DOHH2 (cell line): ENCODE data around the gene GIMAP7.
"Not testable (repeated sequence)": the region's sequence is repeated elsewhere in the genome, so short reads cannot be mapped to it uniquely, and the experiment has no call there.

Experiments used
- H3F3A ChIP-seq: fragments of 200-600 bp; sonication (generic), shearing (Covaris generic); 2 replicates; pipeline ENCODE4 v1.6.0; 2016; ENCODE audit warnings: antibody characterized with exemption, mild to moderate bottlenecking; ENCODE audit not compliant: control insufficient read depth, insufficient read depth
- H3K27ac ChIP-seq: fragments of 200-600 bp; sonication (generic); 2 replicates; pipeline ENCODE4 v1.5.1; 2014; ENCODE audit warnings: low read depth, mild to moderate bottlenecking, low read length, moderate library complexity
- H3K27me3 ChIP-seq: fragments of 200-600 bp; sonication (generic); 2 replicates; pipeline ENCODE4 v1.6.1; 2014; ENCODE audit warnings: mild to moderate bottlenecking, low read length, mixed read lengths; ENCODE audit not compliant: control insufficient read depth
- H3K36me3 ChIP-seq: fragments of 200-600 bp; sonication (generic); 2 replicates; pipeline ENCODE4 v1.6.1; 2014; ENCODE audit warnings: mild to moderate bottlenecking, low read length, moderate library complexity, mixed read lengths; ENCODE audit not compliant: control insufficient read depth
- H3K4me1 ChIP-seq: fragments of 200-600 bp; sonication (generic); 2 replicates; pipeline ENCODE4 v1.6.1; 2014; ENCODE audit warnings: mild to moderate bottlenecking, low read length, mixed read lengths; ENCODE audit not compliant: control insufficient read depth
- H3K4me2 ChIP-seq: fragments of 200-600 bp; sonication (generic); 2 replicates; pipeline ENCODE4 v1.6.0; 2014; ENCODE audit warnings: mild to moderate bottlenecking, low read length, moderate library complexity
- H3K4me3 ChIP-seq: fragments of 200-600 bp; sonication (generic); 2 replicates; pipeline ENCODE4 v1.5.1; 2014; ENCODE audit warnings: mild to moderate bottlenecking, low read length, mixed read lengths
- H3K79me2 ChIP-seq: fragments of 200-600 bp; sonication (generic); 2 replicates; pipeline ENCODE4 v1.6.1; 2014; ENCODE audit warnings: mild to moderate bottlenecking, low read length, mixed read lengths; ENCODE audit not compliant: control insufficient read depth
- H3K9me2 ChIP-seq: fragments of 200-600 bp; sonication (generic); replicated peaks from 2 replicates; pipeline ENCODE4 v1.6.1; 2014; ENCODE audit warnings: mild to moderate bottlenecking, low read length, mixed read lengths; ENCODE audit not compliant: control insufficient read depth
- H3K9me3 ChIP-seq: fragments of 200-600 bp; sonication (generic); 2 replicates; pipeline ENCODE4 v1.6.1; 2014; ENCODE audit warnings: antibody characterized with exemption, low read length, mixed read lengths; ENCODE audit not compliant: control insufficient read depth, insufficient read depth
- H4K20me1 ChIP-seq: fragments of 200-600 bp; sonication (generic); 2 replicates; pipeline ENCODE4 v1.6.0; 2014; ENCODE audit warnings: low read depth, mild to moderate bottlenecking, antibody characterized with exemption, low read length, moderate library complexity; ENCODE audit not compliant: control insufficient read depth, insufficient read depth
- EZH2phosphoT487 ChIP-seq: fragments of 200-600 bp; sonication (generic); IDR thresholded peaks from 2 replicates; pipeline ENCODE4 v1.6.1; 2017; ENCODE audit warnings: borderline replicate concordance, mild to moderate bottlenecking, antibody characterized with exemption, low read length, moderate library complexity, mixed read lengths
- TF ChIP-seq, protein P1 (sequence below): fragments of 200-600 bp; sonication (generic); IDR thresholded peaks from one replicate; pipeline ENCODE4 v1.5.1; 2014; ENCODE audit warnings: antibody characterized with exemption, mild to moderate bottlenecking, low read depth, low read length; ENCODE audit not compliant: poor library complexity, severe bottlenecking

GIMAP7 gene

DNA sequence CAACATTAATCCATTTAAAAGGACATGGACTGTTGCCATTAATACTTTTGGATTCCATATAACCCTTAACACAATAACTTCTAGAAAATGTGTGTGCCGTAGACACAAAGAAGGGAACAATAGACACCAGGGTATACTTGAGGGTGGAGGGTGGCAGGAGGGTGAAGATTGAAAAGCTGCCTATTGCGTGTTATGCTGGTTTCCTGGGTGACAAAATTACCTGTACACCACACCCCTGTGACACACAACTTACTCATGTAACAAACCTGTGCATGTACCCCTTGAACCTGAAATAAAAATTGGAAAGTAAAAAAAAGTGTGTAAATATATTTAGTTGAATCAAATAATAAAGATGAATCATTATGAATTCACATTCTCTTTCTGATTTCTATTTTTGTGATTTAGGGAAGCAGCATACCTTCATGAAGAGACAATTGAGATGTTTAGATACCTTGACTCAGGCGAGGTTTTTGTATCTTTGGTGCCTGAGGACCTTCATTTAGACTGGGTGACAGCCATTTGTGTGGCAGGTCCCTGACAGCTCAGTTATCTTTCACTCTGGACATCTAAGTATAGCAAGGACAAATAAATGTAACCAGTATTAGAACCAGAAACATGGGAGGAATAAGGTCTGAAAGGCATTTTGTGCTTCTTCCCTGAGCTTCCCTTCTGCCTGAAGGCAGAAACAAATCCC, 35.5 kb upstream of the GIMAP7 start:
- no peaks in the 10 kb centered on the region for H3K9me3 ChIP-seq
- peaks cover 14% of the 10 kb centered on the region for H3K27me3 ChIP-seq
- H3K4me1 ChIP-seq, result no peaks in the 10 kb centered on the region
- no peaks in the 10 kb centered on the region for H3K36me3 ChIP-seq
- H3K9me2 ChIP-seq, result no peaks in the 10 kb centered on the region
- H3K4me2 ChIP-seq, result no peak overlapping the region
- H3K4me3 ChIP-seq, result no peak overlapping the region
- no peaks in the 10 kb centered on the region for H3K79me2 ChIP-seq
- H4K20me1 ChIP-seq, result no peaks in the 10 kb centered on the region
- TF ChIP-seq, protein P1, sequence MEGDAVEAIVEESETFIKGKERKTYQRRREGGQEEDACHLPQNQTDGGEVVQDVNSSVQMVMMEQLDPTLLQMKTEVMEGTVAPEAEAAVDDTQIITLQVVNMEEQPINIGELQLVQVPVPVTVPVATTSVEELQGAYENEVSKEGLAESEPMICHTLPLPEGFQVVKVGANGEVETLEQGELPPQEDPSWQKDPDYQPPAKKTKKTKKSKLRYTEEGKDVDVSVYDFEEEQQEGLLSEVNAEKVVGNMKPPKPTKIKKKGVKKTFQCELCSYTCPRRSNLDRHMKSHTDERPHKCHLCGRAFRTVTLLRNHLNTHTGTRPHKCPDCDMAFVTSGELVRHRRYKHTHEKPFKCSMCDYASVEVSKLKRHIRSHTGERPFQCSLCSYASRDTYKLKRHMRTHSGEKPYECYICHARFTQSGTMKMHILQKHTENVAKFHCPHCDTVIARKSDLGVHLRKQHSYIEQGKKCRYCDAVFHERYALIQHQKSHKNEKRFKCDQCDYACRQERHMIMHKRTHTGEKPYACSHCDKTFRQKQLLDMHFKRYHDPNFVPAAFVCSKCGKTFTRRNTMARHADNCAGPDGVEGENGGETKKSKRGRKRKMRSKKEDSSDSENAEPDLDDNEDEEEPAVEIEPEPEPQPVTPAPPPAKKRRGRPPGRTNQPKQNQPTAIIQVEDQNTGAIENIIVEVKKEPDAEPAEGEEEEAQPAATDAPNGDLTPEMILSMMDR, result no peak
- TF ChIP-seq EZH2phosphoT487, result no peak
- H3F3A ChIP-seq, result no peaks in the 10 kb centered on the region
- H3K27ac ChIP-seq, result no peak overlapping the region

DNA sequence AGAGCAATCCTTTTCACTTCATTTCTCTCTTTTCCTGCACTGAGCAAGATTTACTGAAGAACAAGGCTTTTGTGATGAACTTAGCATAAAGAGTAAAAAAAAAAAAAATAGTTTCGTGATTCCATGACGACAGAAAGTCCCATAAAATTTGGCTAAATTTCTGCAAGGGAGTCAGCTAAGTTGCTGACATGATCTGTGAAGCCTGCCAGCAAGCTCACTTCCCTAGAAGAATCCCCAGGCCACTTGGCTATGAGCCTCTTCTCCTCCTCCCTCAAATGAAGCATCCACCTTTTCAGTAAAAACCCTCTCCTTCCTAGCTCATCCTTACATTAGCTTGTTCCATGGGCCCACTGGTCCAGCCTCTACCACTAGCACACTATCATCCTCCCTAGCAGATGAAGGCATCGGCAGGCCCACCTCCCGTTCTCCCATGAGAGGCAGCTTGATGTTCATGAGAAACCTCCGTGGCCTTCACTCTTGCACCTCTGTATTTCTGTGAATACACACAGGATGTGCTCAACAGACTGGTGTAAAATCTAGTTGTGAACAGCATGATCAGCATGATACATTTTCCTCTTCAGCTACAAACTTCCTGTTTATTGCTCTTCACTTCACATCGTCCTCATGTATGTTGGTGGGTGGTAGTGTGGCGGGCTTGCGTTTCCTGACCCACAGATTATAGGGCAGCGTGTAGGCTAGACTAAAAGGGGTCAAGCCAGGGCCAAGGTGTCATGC, 33.3 kb upstream of the GIMAP7 start:
- Histone ChIP-seq H3K27me3 (peaks cover 9% of the 10 kb centered on the region), H3K27ac (no peak overlapping the region), H3K79me2 (no peaks in the 10 kb centered on the region), H3K36me3 (no peaks in the 10 kb centered on the region), H3F3A (no peaks in the 10 kb centered on the region), H3K9me3 (no peaks in the 10 kb centered on the region), H4K20me1 (no peaks in the 10 kb centered on the region), H3K4me1 (no peaks in the 10 kb centered on the region), H3K4me3 (no peak overlapping the region), H3K9me2 (no peaks in the 10 kb centered on the region), H3K4me2 (no peak overlapping the region)
- TF ChIP-seq EZH2phosphoT487, result no peak
- TF ChIP-seq, protein P1, result no peak

DNA sequence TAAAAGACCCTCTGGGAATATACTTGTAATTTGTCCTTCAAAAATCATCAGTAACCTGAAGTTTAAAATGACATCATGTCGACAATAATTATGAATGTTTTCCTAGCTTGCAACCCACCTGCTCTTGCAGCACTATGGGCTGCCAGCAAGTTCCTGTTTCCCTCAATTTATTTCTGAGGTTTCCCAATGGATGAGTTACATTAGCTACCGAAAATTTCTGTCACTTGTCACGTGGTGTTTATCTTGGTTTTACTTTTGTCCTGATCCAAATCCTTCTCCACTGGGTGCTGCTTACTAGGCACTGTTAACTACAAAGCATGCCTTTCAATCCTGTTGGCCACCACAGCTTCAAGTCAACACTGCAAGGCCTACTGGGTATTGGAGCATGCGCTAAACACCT, 32.8 kb upstream of the GIMAP7 start:
- Histone ChIP-seq H3K27ac (no peak overlapping the region), H3K36me3 (no peaks in the 10 kb centered on the region), H3K27me3 (peaks cover 9% of the 10 kb centered on the region), H3K9me3 (no peaks in the 10 kb centered on the region), H3F3A (no peaks in the 10 kb centered on the region), H3K4me3 (no peak overlapping the region), H3K79me2 (no peaks in the 10 kb centered on the region), H3K4me2 (no peak overlapping the region), H3K4me1 (no peaks in the 10 kb centered on the region), H3K9me2 (no peaks in the 10 kb centered on the region), H4K20me1 (no peaks in the 10 kb centered on the region)
- TF ChIP-seq EZH2phosphoT487, result no peak

DNA sequence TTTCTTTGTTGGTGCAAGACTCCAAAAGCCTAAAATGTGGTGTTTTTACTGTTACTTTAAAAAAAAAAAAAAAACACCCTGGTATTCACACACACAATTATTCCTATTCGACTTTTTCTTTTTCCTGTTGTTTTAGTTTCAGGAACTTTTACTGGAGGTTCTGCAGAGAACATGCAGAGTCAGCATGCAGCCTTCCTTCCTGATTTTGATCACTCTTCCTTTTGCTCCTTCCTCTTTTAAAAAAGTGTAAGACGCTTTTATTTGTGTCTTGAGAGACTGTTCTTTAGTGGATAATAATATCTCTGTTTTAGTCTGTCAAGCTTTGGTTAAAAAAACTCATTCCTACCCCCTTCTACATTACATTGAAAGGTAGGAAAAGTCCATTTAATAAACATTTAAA, 31.2 kb upstream of the GIMAP7 start:
- H3K4me1 ChIP-seq, H3K27ac ChIP-seq, H3K9me3 ChIP-seq, H3K79me2 ChIP-seq, H3K36me3 ChIP-seq, H3K4me2 ChIP-seq, H4K20me1 ChIP-seq, H3K4me3 ChIP-seq, H3F3A ChIP-seq, H3K27me3 ChIP-seq, H3K9me2 ChIP-seq: not testable (repeated sequence)

DNA sequence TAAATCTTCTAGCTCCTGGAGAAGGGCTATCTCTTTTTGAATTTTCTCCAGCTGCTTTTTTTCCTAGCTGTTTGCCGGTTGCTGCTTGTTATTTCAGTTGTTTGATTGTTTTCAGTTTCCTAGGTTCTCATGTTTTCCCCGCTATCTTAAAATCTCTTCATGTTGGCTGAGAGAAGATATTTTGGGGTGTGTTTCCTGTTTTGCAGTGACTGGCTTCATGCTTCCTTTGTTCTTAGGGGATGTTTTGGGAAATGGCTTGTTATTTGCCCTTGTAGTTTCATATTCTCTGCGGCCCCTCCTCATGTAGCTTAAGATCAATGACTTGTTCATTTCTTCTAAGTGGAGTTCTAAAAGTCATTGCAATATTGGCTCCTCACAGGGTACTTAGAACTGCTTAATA, 30.6 kb upstream of the GIMAP7 start:
- H3K4me2 ChIP-seq, H3K27ac ChIP-seq, H3K4me3 ChIP-seq, H3F3A ChIP-seq, H4K20me1 ChIP-seq, H3K9me2 ChIP-seq, H3K79me2 ChIP-seq, H3K27me3 ChIP-seq, H3K36me3 ChIP-seq, H3K4me1 ChIP-seq, H3K9me3 ChIP-seq: not testable (repeated sequence)
